Choroid plexus epithelial cell (primary cell): ENCODE data around the gene PLCL2.

Source experiments
- DNase-seq: peaks from one replicate; pipeline ENCODE4 v3.0.0-alpha.2; 2010; ENCODE audit warnings: low read depth
- H3K4me3 ChIP-seq: 2 replicates; pipeline ENCODE4 v1.5.1; 2011; ENCODE audit warnings: low read depth, mild to moderate bottlenecking, control low read depth, low read length, moderate library complexity
- CTCF ChIP-seq: conservative IDR thresholded peaks from 2 replicates; pipeline ENCODE4 v1.5.1; 2011; ENCODE audit warnings: low read depth, mild to moderate bottlenecking, control low read depth, inconsistent platforms, low read length, moderate library complexity

The PLCL2 gene

GRCh38 chr3:16848007-16848406 lies 36.7 kb upstream of the PLCL2 start:
- no peak for DNase-seq
- no peak overlapping the region for H3K4me3 ChIP-seq
- no peak for TF ChIP-seq CTCF

GRCh38 chr3:16849229-16849628 lies 35.5 kb upstream of the PLCL2 start:
- no peak overlapping the region for H3K4me3 ChIP-seq
- TF ChIP-seq CTCF: no peak
- peak; percentile 62 for DNase-seq

- peak; percentile 83 for DNase-seq
- no peak for TF ChIP-seq CTCF
- no peak overlapping the region for H3K4me3 ChIP-seq
Measured at GRCh38 chr3:16849795-16850194, 35.0 kb upstream of the PLCL2 start.

- no peak overlapping the region for H3K4me3 ChIP-seq
- no peak for TF ChIP-seq CTCF
- DNase-seq: no peak
Measured at GRCh38 chr3:16855497-16855896, 29.3 kb upstream of the PLCL2 start.

- DNase-seq: no peak
- H3K4me3 ChIP-seq: no peak overlapping the region
- TF ChIP-seq CTCF: no peak
Measured at GRCh38 chr3:16860234-16860633, 24.5 kb upstream of the PLCL2 start.

- TF ChIP-seq CTCF: no peak
- no peak overlapping the region for H3K4me3 ChIP-seq
- DNase-seq: no peak
Measured at GRCh38 chr3:16861432-16861831, 23.3 kb upstream of the PLCL2 start.

GRCh38 chr3:16864610-16865313 lies 20.0 kb upstream of the PLCL2 start:
- H3K4me3 ChIP-seq: no peak overlapping the region
- no peak for TF ChIP-seq CTCF
- peak; percentile 82 for DNase-seq
